GM23338 (cell line): ENCODE measurements around the gene AP1M2. TPM values are rescaled to one million over a fixed set of nuclear protein-coding genes. Genes with fewer than 3 reads are reported as not detected.

Experiments
- ATAC-seq: fragments of 200-7000 bp; cut with Tn5 transposase; 3 replicates; pipeline ENCODE4 v1.9.1; 2020
- DNase-seq: peaks from one replicate; pipeline ENCODE4 v3.0.0-alpha.2; 2015; ENCODE audit warnings: low spot score
- H2AFZ ChIP-seq: fragments of 200-600 bp; sonication (generic); 2 replicates; pipeline ENCODE4 v1.8.0; 2016; ENCODE audit warnings: antibody characterized with exemption, mild to moderate bottlenecking, moderate library complexity
- H3F3A ChIP-seq: fragments of 200-600 bp; sonication (generic); replicated peaks from 2 replicates; pipeline ENCODE4 v1.8.0; 2017; ENCODE audit warnings: antibody characterized with exemption, mixed run types, low read depth
- H3K27ac ChIP-seq: fragments of 200-600 bp; sonication (generic); 2 replicates; pipeline ENCODE4 v1.6.1; 2016; ENCODE audit warnings: low read depth
- H3K27me3 ChIP-seq: fragments of 200-600 bp; sonication (generic); 2 replicates; pipeline ENCODE4 v1.8.0; 2016; ENCODE audit warnings: mild to moderate bottlenecking, mixed run types, moderate library complexity; ENCODE audit not compliant: insufficient read depth
- H3K36me3 ChIP-seq: fragments of 200-600 bp; sonication (generic); 2 replicates; pipeline ENCODE4 v1.8.0; 2016; ENCODE audit warnings: mild to moderate bottlenecking; ENCODE audit not compliant: insufficient read depth
- H3K4me1 ChIP-seq: fragments of 200-600 bp; sonication (generic); 2 replicates; pipeline ENCODE4 v1.8.0; 2016; ENCODE audit warnings: mild to moderate bottlenecking, moderate library complexity; ENCODE audit not compliant: insufficient read depth
- H3K4me2 ChIP-seq: fragments of 200-600 bp; sonication (generic); 2 replicates; pipeline ENCODE4 v1.7.1; 2017; ENCODE audit warnings: mixed run types
- H3K4me3 ChIP-seq: fragments of 200-600 bp; sonication (generic); 2 replicates; pipeline ENCODE4 v1.6.1; 2016; ENCODE audit warnings: mixed run types
- H3K79me2 ChIP-seq: fragments of 200-600 bp; sonication (generic); replicated peaks from 2 replicates; pipeline ENCODE4 v1.8.0; 2017; ENCODE audit warnings: mild to moderate bottlenecking; ENCODE audit not compliant: insufficient read depth
- H3K9me2 ChIP-seq: fragments of 200-600 bp; sonication (generic); 2 replicates; pipeline ENCODE4 v1.8.0; 2017; ENCODE audit not compliant: insufficient read depth
- H4K20me1 ChIP-seq: fragments of 200-600 bp; sonication (generic); replicated peaks from 2 replicates; pipeline ENCODE4 v1.8.0; 2017; ENCODE audit warnings: mild to moderate bottlenecking; ENCODE audit not compliant: insufficient read depth
- H3K27ac Mint-ChIP-seq: 2 replicates; pipeline ENCODE4 v1.8.0; 2020; ENCODE audit warnings: inconsistent platforms, mild to moderate bottlenecking, moderate library complexity, mixed read lengths
- H3K27me3 Mint-ChIP-seq: 3 replicates; pipeline ENCODE4 v1.8.0; 2022; ENCODE audit warnings: low read depth, mild to moderate bottlenecking, moderate library complexity, mixed read lengths, inconsistent platforms; ENCODE audit not compliant: insufficient read depth, poor library complexity
- H3K36me3 Mint-ChIP-seq: 3 replicates; pipeline ENCODE4 v1.8.0; 2021; ENCODE audit warnings: low read depth, mild to moderate bottlenecking, inconsistent platforms, moderate library complexity, mixed read lengths
- H3K4me1 Mint-ChIP-seq: 3 replicates; pipeline ENCODE4 v1.8.0; 2020; ENCODE audit warnings: mild to moderate bottlenecking, inconsistent platforms, mixed read lengths
- H3K4me3 Mint-ChIP-seq: 3 replicates; pipeline ENCODE4 v1.8.0; 2021; ENCODE audit warnings: moderate library complexity, mild to moderate bottlenecking, inconsistent platforms, mixed read lengths
- H3K9me3 Mint-ChIP-seq: 3 replicates; pipeline ENCODE4 v1.8.0; 2020; ENCODE audit warnings: moderate library complexity, mild to moderate bottlenecking, inconsistent platforms, mixed read lengths
- CREB1 ChIP-seq: fragments of 250-450 bp; sonication (Bioruptor Pico); IDR thresholded peaks from 2 replicates; pipeline ENCODE4 v1.5.0; 2020; ENCODE audit warnings: low read depth, mild to moderate bottlenecking, moderate library complexity
- EZH2 ChIP-seq: fragments of 200-600 bp; sonication (generic); IDR thresholded peaks from one replicate; pipeline ENCODE4 v1.8.0; 2017; ENCODE audit warnings: antibody characterized with exemption, mild to moderate bottlenecking, low read depth; ENCODE audit not compliant: unreplicated experiment
- EZH2phosphoT487 ChIP-seq: fragments of 200-600 bp; sonication (generic); IDR thresholded peaks from one replicate; pipeline ENCODE4 v1.8.1; 2018; ENCODE audit warnings: antibody characterized with exemption; ENCODE audit not compliant: unreplicated experiment
- JUNB ChIP-seq: IDR thresholded peaks from one replicate; pipeline ENCODE4 v1.6.1; 2016; ENCODE audit warnings: antibody characterized with exemption; ENCODE audit not compliant: unreplicated experiment
- NANOG ChIP-seq: IDR thresholded peaks from 2 replicates; pipeline ENCODE4 v1.6.1; 2016; ENCODE audit warnings: antibody characterized with exemption, borderline replicate concordance
- POLR2AphosphoS5 ChIP-seq: IDR thresholded peaks from 2 replicates; pipeline ENCODE4 v1.6.1; 2016; ENCODE audit warnings: antibody characterized with exemption, low read depth
- STAT1 ChIP-seq: IDR thresholded peaks from one replicate; pipeline ENCODE4 v1.6.1; 2016; ENCODE audit warnings: antibody characterized with exemption; ENCODE audit not compliant: unreplicated experiment
- ZNF114 ChIP-seq: fragments of 250-450 bp; sonication (Bioruptor Pico); IDR thresholded peaks from 2 replicates; pipeline ENCODE4 v1.5.0; 2020; ENCODE audit warnings: mild to moderate bottlenecking, moderate library complexity
- ZNF331 ChIP-seq: fragments of 250-450 bp; sonication (Bioruptor Pico); IDR thresholded peaks from 2 replicates; pipeline ENCODE4 v1.5.0; 2020; ENCODE audit warnings: low read depth, mild to moderate bottlenecking, moderate library complexity
- polyA plus RNA-seq: library from polyadenylated mRNA; unstranded; fragments of >200 nt; fragmentation: Nextera tagmentation; extraction: Ambion mirVana; gene quantifications from 2 replicates; pipeline ENCODE4 v1.2.1, GENCODE V29; 2016
- total RNA-seq: library from RNA; depleted of rRNA; stranded (reverse); fragments of >200 nt; shearing (Covaris generic); gene quantifications from 2 replicates; pipeline ENCODE4 v1.2.3, GENCODE V29; 2014
- TF ChIP-seq, protein P1 (sequence below): fragments of 250-450 bp; sonication (Bioruptor Pico); IDR thresholded peaks from 2 replicates; pipeline ENCODE4 v1.5.0; 2020; ENCODE audit warnings: mild to moderate bottlenecking, moderate library complexity
- TF ChIP-seq, protein P2 (sequence below): IDR thresholded peaks from one replicate; pipeline ENCODE4 v1.6.1; 2018; ENCODE audit warnings: antibody characterized with exemption; ENCODE audit not compliant: unreplicated experiment
- TF ChIP-seq, protein P3 (sequence below): IDR thresholded peaks from 2 replicates; pipeline ENCODE4 v1.6.1; 2016; ENCODE audit warnings: antibody characterized with exemption
- TF ChIP-seq, protein P4 (sequence below), 2 experiments: fragments of 200-600 bp in 1 of 2; sonication (generic) in 1 of 2; conservative IDR thresholded peaks; 2 replicates each; pipeline versions ENCODE4 v1.5.1 to v1.6.1; 2016 to 2017; ENCODE audit warnings: antibody characterized with exemption in 2 of 2, low read depth in 2 of 2, mild to moderate bottlenecking in 2 of 2, moderate library complexity in 1 of 2

Gene AP1M2
- total and polyA plus RNA-seq, 2 experiments from 2014 or later, result 128 to 165 TPM

DNA sequence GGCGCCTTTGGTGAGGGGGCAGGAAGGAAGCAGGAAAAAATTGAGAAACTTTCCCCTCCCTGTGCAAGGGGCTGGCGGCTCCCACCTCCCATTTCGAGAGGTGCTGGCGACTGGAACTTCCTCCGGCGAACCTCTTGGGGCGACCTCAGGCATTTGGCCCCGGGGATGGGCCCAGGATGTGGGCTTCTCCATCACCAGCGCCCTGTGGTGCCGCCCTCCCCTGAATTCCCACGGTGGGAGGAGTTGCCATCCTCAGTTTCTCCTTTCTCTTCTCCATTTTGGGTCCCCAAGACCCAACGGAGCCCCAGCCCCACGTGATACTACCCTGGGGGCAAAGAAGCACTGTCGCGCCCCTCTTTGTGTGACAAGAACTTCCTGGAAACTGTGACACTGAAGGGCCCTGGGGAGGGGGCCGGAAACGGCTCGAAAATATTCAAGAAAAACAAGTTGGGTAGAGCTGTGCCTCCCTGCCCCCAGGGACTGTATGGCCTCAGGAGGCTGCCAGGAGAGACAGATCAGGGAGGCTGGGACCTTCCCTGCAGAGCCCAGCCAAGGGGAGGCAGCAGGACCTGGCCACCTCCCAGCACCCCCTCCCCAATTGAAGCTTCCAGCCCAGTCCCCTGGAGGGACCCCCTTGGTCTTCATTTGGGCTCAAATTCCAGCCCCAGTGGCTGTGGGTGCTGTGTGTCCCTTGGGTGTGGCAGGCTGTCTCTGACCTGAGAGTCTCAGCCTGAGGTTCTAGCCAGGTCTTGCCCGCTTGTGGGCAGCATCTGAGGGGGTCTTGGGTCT is 16.2 kb upstream of the AP1M2 start:
- DNase-seq, result peak; percentile 56
- Mint-ChIP-seq H3K27ac (peak overlapping the region; percentile 25; the same call in 1 of the 2 replicates), H3K36me3 (no peaks in the 10 kb centered on the region; the same call in 2 of the 3 replicates), H3K4me3 (peak overlapping the region; percentile 83), H3K27me3 (peaks cover 4% of the 10 kb centered on the region), H3K4me1 (peaks cover 17% of the 10 kb centered on the region), H3K9me3 (no peaks in the 10 kb centered on the region)
- Histone ChIP-seq H4K20me1 (no peaks in the 10 kb centered on the region), H3K4me2 (peak overlapping the region; percentile 100), H3K27ac (peak overlapping the region; percentile 68; the same call in 1 of the 2 replicates), H3K36me3 (no peaks in the 10 kb centered on the region), H2AFZ (peak overlapping the region; percentile 91), H3K27me3 (no peaks in the 10 kb centered on the region), H3K4me1 (peaks cover 12% of the 10 kb centered on the region), H3K4me3 (peak overlapping the region; percentile 93), H3F3A (peaks cover 19% of the 10 kb centered on the region; the same call in 1 of the 2 replicates), H3K79me2 (peaks cover 13% of the 10 kb centered on the region), H3K9me2 (no peaks in the 10 kb centered on the region)
- TF ChIP-seq, protein P1, sequence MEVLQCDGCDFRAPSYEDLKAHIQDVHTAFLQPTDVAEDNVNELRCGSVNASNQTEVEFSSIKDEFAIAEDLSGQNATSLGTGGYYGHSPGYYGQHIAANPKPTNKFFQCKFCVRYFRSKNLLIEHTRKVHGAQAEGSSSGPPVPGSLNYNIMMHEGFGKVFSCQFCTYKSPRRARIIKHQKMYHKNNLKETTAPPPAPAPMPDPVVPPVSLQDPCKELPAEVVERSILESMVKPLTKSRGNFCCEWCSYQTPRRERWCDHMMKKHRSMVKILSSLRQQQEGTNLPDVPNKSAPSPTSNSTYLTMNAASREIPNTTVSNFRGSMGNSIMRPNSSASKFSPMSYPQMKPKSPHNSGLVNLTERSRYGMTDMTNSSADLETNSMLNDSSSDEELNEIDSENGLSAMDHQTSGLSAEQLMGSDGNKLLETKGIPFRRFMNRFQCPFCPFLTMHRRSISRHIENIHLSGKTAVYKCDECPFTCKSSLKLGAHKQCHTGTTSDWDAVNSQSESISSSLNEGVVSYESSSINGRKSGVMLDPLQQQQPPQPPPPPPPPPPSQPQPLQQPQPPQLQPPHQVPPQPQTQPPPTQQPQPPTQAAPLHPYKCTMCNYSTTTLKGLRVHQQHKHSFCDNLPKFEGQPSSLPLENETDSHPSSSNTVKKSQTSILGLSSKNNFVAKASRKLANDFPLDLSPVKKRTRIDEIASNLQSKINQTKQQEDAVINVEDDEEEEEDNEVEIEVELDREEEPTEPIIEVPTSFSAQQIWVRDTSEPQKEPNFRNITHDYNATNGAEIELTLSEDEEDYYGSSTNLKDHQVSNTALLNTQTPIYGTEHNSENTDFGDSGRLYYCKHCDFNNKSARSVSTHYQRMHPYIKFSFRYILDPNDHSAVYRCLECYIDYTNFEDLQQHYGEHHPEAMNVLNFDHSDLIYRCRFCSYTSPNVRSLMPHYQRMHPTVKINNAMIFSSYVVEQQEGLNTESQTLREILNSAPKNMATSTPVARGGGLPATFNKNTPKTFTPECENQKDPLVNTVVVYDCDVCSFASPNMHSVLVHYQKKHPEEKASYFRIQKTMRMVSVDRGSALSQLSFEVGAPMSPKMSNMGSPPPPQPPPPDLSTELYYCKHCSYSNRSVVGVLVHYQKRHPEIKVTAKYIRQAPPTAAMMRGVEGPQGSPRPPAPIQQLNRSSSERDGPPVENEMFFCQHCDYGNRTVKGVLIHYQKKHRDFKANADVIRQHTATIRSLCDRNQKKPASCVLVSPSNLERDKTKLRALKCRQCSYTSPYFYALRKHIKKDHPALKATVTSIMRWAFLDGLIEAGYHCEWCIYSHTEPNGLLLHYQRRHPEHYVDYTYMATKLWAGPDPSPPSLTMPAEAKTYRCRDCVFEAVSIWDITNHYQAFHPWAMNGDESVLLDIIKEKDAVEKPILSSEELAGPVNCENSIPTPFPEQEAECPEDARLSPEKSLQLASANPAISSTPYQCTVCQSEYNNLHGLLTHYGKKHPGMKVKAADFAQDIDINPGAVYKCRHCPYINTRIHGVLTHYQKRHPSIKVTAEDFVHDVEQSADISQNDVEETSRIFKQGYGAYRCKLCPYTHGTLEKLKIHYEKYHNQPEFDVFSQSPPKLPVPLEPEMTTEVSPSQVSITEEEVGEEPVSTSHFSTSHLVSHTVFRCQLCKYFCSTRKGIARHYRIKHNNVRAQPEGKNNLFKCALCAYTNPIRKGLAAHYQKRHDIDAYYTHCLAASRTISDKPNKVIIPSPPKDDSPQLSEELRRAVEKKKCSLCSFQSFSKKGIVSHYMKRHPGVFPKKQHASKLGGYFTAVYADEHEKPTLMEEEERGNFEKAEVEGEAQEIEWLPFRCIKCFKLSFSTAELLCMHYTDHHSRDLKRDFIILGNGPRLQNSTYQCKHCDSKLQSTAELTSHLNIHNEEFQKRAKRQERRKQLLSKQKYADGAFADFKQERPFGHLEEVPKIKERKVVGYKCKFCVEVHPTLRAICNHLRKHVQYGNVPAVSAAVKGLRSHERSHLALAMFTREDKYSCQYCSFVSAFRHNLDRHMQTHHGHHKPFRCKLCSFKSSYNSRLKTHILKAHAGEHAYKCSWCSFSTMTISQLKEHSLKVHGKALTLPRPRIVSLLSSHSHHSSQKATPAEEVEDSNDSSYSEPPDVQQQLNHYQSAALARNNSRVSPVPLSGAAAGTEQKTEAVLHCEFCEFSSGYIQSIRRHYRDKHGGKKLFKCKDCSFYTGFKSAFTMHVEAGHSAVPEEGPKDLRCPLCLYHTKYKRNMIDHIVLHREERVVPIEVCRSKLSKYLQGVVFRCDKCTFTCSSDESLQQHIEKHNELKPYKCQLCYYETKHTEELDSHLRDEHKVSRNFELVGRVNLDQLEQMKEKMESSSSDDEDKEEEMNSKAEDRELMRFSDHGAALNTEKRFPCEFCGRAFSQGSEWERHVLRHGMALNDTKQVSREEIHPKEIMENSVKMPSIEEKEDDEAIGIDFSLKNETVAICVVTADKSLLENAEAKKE (CRISPR knock-in tag), result no peak
- TF ChIP-seq ZNF114, result no peak
- TF ChIP-seq, protein P2, sequence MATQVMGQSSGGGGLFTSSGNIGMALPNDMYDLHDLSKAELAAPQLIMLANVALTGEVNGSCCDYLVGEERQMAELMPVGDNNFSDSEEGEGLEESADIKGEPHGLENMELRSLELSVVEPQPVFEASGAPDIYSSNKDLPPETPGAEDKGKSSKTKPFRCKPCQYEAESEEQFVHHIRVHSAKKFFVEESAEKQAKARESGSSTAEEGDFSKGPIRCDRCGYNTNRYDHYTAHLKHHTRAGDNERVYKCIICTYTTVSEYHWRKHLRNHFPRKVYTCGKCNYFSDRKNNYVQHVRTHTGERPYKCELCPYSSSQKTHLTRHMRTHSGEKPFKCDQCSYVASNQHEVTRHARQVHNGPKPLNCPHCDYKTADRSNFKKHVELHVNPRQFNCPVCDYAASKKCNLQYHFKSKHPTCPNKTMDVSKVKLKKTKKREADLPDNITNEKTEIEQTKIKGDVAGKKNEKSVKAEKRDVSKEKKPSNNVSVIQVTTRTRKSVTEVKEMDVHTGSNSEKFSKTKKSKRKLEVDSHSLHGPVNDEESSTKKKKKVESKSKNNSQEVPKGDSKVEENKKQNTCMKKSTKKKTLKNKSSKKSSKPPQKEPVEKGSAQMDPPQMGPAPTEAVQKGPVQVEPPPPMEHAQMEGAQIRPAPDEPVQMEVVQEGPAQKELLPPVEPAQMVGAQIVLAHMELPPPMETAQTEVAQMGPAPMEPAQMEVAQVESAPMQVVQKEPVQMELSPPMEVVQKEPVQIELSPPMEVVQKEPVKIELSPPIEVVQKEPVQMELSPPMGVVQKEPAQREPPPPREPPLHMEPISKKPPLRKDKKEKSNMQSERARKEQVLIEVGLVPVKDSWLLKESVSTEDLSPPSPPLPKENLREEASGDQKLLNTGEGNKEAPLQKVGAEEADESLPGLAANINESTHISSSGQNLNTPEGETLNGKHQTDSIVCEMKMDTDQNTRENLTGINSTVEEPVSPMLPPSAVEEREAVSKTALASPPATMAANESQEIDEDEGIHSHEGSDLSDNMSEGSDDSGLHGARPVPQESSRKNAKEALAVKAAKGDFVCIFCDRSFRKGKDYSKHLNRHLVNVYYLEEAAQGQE, result no peak
- TF ChIP-seq, protein P3, sequence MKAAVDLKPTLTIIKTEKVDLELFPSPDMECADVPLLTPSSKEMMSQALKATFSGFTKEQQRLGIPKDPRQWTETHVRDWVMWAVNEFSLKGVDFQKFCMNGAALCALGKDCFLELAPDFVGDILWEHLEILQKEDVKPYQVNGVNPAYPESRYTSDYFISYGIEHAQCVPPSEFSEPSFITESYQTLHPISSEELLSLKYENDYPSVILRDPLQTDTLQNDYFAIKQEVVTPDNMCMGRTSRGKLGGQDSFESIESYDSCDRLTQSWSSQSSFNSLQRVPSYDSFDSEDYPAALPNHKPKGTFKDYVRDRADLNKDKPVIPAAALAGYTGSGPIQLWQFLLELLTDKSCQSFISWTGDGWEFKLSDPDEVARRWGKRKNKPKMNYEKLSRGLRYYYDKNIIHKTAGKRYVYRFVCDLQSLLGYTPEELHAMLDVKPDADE, result no peak
- no peak for TF ChIP-seq POLR2AphosphoS5
- TF ChIP-seq EZH2phosphoT487, result no peak
- TF ChIP-seq, protein P4, sequence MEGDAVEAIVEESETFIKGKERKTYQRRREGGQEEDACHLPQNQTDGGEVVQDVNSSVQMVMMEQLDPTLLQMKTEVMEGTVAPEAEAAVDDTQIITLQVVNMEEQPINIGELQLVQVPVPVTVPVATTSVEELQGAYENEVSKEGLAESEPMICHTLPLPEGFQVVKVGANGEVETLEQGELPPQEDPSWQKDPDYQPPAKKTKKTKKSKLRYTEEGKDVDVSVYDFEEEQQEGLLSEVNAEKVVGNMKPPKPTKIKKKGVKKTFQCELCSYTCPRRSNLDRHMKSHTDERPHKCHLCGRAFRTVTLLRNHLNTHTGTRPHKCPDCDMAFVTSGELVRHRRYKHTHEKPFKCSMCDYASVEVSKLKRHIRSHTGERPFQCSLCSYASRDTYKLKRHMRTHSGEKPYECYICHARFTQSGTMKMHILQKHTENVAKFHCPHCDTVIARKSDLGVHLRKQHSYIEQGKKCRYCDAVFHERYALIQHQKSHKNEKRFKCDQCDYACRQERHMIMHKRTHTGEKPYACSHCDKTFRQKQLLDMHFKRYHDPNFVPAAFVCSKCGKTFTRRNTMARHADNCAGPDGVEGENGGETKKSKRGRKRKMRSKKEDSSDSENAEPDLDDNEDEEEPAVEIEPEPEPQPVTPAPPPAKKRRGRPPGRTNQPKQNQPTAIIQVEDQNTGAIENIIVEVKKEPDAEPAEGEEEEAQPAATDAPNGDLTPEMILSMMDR (conservative IDR thresholded peaks at IDR 0.05; ENCODE audit: low read depth in 2 of 2), result no peak
- TF ChIP-seq JUNB, result no peak
- TF ChIP-seq CREB1 (CRISPR knock-in tag), result no peak
- no peak for TF ChIP-seq EZH2
- TF ChIP-seq NANOG, result no peak
- no peak for TF ChIP-seq ZNF331 (CRISPR knock-in tag)
- TF ChIP-seq STAT1, result no peak
- ATAC-seq, result peak; percentile 59
